ENCODE data around the gene CTRB2.
"Not testable (repeated sequence)": the region's sequence is repeated elsewhere in the genome, so short reads cannot be mapped to it uniquely, and the experiment has no call there.

CTRB2 gene

GRCh38 chr16:75226550-75227360 lies 19.8 kb upstream of the CTRB2 start:
- in situ Hi-C loops (cut with HindIII; ENCODE audit: low sequenced_read_pairs) = loop anchor here (25.0 kb wide), 1 partner anchor 161 kb away; no protein-coding TSS in a partner anchor
- no peak for DNase-seq (ENCODE audit: low read depth, low spot score)

GRCh38 chr16:75225678-75226515 lies 18.9 kb upstream of the CTRB2 start:
- in situ Hi-C loops (cut with HindIII; ENCODE audit: low sequenced_read_pairs) = loop anchor here (25.0 kb wide), 1 partner anchor 161 kb away; no protein-coding TSS in a partner anchor
- no peak for TF ChIP-seq CTCF (IDR thresholded peaks at IDR 0.05; ENCODE audit: low read depth, low read length)
- no peak for DNase-seq (ENCODE audit: low read depth, low spot score)
- H3K4me3 ChIP-seq (ENCODE audit: low read depth, low read length) = no peak overlapping the region

More at GRCh38 chr16:75226550-75227360, 19.8 kb upstream of the CTRB2 start:
- peak; percentile 1 for TF ChIP-seq CTCF (IDR thresholded peaks at IDR 0.05; ENCODE audit: low read depth, low read length)
- no peak overlapping the region for H3K4me3 ChIP-seq (ENCODE audit: low read depth, low read length)

GRCh38 chr16:75225092-75225491 lies 18.1 kb upstream of the CTRB2 start:
- no peak for DNase-seq (ENCODE audit: low read depth, low spot score)
- no peak overlapping the region for H3K4me3 ChIP-seq (ENCODE audit: low read depth, low read length)
- TF ChIP-seq CTCF (IDR thresholded peaks at IDR 0.05; ENCODE audit: low read depth, low read length) = no peak
- in situ Hi-C loops (cut with HindIII; ENCODE audit: low sequenced_read_pairs) = loop anchor here (25.0 kb wide), 1 partner anchor 162 kb away; no protein-coding TSS in a partner anchor

GRCh38 chr16:75224306-75225082 lies 17.5 kb upstream of the CTRB2 start:
- no peak overlapping the region for H3K4me3 ChIP-seq (ENCODE audit: low read depth, low read length)
- DNase-seq (ENCODE audit: low read depth, low spot score) = no peak
- TF ChIP-seq CTCF (IDR thresholded peaks at IDR 0.05; ENCODE audit: low read depth, low read length) = no peak
- in situ Hi-C loops (cut with HindIII; ENCODE audit: low sequenced_read_pairs) = loop anchor here (25.0 kb wide), 1 partner anchor 163 kb away; no protein-coding TSS in a partner anchor

GRCh38 chr16:75223129-75223528 lies 16.2 kb upstream of the CTRB2 start:
- H3K4me3 ChIP-seq (ENCODE audit: low read depth, low read length); DNase-seq (ENCODE audit: low read depth, low spot score); in situ Hi-C loops (cut with HindIII; ENCODE audit: low sequenced_read_pairs): not testable (repeated sequence)

- in situ Hi-C loops (cut with HindIII; ENCODE audit: low sequenced_read_pairs) = no loop called here
- no peak for TF ChIP-seq CTCF (IDR thresholded peaks at IDR 0.05; ENCODE audit: low read depth, low read length)
- DNase-seq (ENCODE audit: low read depth, low spot score) = no peak
- H3K4me3 ChIP-seq (ENCODE audit: low read depth, low read length) = no peak overlapping the region
Observed at GRCh38 chr16:75222271-75222783, 15.4 kb upstream of the CTRB2 start.
